Measurements from ENCODE around the gene GLI1. TPM values are rescaled to one million over a fixed set of nuclear protein-coding genes. Genes with fewer than 3 reads are reported as not detected.
A peak's percentile ranks its signal among the peaks of the same experiment; 100 is the strongest.

The GLI1 gene
- total RNA-seq, 6 experiments from 2014 or later, result 0.16 to 0.74 (median 0.55) TPM

DNA sequence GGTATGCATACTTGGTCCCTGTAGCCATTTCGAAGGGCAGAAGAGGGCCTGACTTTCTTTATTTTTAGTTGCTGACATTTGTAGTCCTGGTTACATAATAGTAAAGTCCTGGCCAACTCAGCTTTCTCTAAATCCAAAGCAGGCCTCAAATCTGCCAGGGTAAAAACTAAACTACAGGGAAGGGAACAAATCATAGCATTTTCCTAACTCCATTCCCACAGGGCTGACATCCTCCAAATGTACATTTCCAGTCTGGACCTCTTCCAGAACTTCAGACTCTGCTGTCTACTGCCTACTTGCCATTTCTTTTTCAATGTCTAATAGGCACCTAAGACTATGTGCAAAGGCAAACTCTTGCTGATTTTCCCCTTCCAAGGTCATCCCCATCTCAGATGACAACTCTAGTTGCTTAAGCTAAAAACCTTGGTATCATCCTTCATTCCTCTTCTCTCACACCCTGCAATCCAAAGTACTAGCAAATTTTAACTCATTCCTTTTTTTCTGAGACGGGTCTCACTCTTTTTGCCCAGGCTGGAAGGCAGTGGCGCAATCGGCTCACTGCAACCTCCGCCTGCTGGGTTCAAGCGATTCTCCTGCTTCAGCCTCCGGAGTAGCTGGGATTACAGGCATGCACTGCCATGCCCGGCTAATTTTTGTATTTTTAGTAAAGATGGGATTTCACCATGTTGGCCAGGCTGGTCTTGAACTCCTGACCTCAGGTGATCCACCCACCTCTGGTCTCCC lies 58.8 kb downstream of the GLI1 start:
- no peak for DNase-seq
- WGBS (ENCODE audit: insufficient coverage, low coverage, low lambda C conversion rate, missing lambda C conversion rate), result 46% methylated on average over 8 of the region's 8 CpGs
- no peaks in the 10 kb centered on the region for H3K9me3 ChIP-seq
- no peaks in the 10 kb centered on the region for H3K27me3 ChIP-seq
- H3K4me1 ChIP-seq, result peaks cover 0 to 30% (median 5%) of the 10 kb centered on the region in 4 donors
- H3K36me3 ChIP-seq, result peaks cover 15 to 44% (median 31%) of the 10 kb centered on the region in 4 donors
- intact Hi-C loops (cut with DNase I), result no loop called here
- no peak for ATAC-seq
- H3K4me3 ChIP-seq, result peak overlapping the region; percentile 83 to 98 (median 96)
- peak overlapping the region; percentile 95 to 97 (median 97) for H3K27ac ChIP-seq
- TF ChIP-seq, protein P1, sequence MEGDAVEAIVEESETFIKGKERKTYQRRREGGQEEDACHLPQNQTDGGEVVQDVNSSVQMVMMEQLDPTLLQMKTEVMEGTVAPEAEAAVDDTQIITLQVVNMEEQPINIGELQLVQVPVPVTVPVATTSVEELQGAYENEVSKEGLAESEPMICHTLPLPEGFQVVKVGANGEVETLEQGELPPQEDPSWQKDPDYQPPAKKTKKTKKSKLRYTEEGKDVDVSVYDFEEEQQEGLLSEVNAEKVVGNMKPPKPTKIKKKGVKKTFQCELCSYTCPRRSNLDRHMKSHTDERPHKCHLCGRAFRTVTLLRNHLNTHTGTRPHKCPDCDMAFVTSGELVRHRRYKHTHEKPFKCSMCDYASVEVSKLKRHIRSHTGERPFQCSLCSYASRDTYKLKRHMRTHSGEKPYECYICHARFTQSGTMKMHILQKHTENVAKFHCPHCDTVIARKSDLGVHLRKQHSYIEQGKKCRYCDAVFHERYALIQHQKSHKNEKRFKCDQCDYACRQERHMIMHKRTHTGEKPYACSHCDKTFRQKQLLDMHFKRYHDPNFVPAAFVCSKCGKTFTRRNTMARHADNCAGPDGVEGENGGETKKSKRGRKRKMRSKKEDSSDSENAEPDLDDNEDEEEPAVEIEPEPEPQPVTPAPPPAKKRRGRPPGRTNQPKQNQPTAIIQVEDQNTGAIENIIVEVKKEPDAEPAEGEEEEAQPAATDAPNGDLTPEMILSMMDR (IDR thresholded peaks at IDR 0.05), result no peak
- TF ChIP-seq POLR2A (IDR thresholded peaks at IDR 0.05), result no peak

DNA sequence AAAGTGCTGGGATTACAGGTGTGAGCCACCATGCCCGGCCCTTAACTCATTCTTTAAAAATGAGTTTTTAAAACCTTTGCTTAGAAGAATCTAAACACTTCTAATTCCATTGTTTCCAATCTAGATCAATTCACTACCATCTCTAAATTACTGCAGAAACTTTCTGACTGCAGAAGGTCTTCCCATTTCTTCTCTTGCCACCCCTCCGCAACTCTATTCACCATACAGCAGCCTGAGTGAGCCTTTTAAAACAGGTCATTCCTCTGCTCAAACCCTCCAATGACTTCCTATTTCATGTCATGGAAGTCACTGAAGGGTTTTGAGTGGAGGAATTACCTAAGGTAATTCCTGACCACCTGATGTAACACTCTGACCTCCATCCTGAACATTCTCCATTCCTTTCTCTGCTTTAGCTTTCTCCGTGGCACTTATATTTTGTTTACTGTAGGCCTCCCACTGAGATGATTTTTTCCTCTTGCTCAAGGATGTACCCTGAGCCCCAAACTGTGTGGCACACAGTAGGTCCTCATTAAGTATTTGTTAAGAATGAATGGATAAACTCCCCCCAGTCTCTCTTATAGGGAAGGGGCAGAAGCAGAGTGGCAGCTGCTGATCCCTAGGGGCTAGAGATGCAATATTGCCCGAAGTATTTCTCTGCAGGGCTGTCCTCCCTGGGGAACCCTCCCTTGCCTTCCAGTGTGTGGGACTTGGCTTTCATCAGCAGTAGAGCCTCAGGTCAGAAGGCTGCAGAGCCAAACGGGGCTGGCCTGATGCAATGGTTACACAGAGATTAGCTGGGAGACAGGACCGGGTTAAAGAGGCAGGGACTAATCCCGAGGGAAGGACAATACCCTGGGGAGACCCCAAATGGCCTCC lies 59.6 kb downstream of the GLI1 start:
- 20% methylated on average over 7 of the region's 7 CpGs for WGBS (ENCODE audit: insufficient coverage, low coverage, low lambda C conversion rate, missing lambda C conversion rate)
- DNase-seq (peak in 2 of 3 donors; percentile 65 to 71), ATAC-seq (peak in 1 of 4 donors; percentile 5)
- peaks cover 15 to 41% (median 29%) of the 10 kb centered on the region in 4 donors for H3K36me3 ChIP-seq
- no peaks in the 10 kb centered on the region for H3K9me3 ChIP-seq
- intact Hi-C loops (cut with DNase I), result no loop called here
- peak overlapping the region; percentile 83 to 98 (median 96) for H3K4me3 ChIP-seq
- peak overlapping the region; percentile 95 to 97 (median 97) for H3K27ac ChIP-seq
- peaks cover 0 to 37% (median 11%) of the 10 kb centered on the region in 4 donors for H3K4me1 ChIP-seq
- no peak for TF ChIP-seq POLR2A (IDR thresholded peaks at IDR 0.05)
- TF ChIP-seq, protein P1 (IDR thresholded peaks at IDR 0.05), result no peak
- no peaks in the 10 kb centered on the region for H3K27me3 ChIP-seq

DNA sequence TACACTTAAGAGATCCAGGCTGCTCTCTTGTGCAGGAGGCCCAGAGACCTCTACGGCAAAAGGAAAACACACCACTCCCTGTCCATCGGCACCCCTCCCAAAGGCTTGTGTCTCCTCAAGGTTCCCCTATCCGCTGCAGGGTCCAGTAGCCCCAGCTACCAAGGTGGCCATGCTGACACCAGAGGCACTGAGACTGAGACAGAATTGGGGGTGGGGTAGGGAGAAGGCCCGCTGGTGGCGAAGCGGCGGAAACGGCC lies 60.1 kb downstream of the GLI1 start:
- no peak for ATAC-seq
- no peak for TF ChIP-seq POLR2A (IDR thresholded peaks at IDR 0.05)
- H3K27ac ChIP-seq, result peak overlapping the region; percentile 95 to 97 (median 97)
- no peak for DNase-seq
- peaks cover 0 to 42% (median 15%) of the 10 kb centered on the region in 4 donors for H3K4me1 ChIP-seq
- H3K9me3 ChIP-seq, result no peaks in the 10 kb centered on the region
- no peaks in the 10 kb centered on the region for H3K27me3 ChIP-seq
- peak overlapping the region; percentile 83 to 98 (median 96) for H3K4me3 ChIP-seq
- intact Hi-C loops (cut with DNase I), result no loop called here
- peaks cover 11 to 40% (median 26%) of the 10 kb centered on the region in 4 donors for H3K36me3 ChIP-seq
- WGBS (ENCODE audit: insufficient coverage, low coverage, low lambda C conversion rate, missing lambda C conversion rate), result no CpG with 5 or more reads among the region's 8 CpGs

DNA sequence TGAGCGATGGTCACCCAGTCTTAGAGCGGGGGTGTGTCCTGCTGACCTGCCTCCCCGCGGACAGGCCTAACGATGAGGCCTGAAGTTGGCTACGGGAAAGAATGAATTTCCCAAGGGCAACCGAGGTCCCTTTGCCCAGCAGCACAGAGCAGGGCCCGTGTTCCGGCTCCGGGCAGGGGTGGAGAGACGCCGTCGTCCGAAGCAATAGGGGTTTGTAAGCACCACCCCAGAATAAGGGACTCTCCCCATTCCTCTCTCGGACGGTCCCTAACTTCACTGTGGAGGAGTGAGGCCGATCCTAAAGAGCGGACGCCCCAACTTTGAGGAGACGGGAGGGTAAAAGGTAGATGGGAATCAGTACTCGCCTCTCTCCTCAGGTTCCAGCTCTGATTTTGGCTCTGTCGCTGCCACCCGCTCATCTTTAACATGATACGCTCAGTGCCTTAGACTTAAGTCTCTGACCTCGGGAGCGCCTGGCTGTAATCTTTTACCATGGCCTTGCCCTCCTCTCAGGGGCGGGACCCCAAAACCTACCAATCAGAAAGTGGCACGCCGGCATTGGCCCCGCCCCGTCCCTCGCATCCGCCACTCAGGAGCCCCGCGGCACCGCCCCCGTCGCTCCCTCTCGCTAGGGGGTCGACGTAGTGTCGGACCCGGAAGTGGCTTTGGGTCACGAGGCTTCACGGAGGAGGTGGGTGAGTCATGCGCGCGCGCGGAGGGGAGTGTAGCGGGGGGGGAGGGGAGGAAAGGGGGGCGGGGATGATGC lies 60.7 kb downstream of the GLI1 start, which contains the start of gene DDIT3:
Gene DDIT3 (minus strand): TSS at position 462 of the 766 bp plus-strand sequence. CDS start 3,108 bp downstream, outside the sequence.
- peaks cover 9 to 40% (median 23%) of the 10 kb centered on the region in 4 donors for H3K36me3 ChIP-seq
- TF ChIP-seq, protein P1 (IDR thresholded peaks at IDR 0.05), result no peak
- TF ChIP-seq POLR2A (IDR thresholded peaks at IDR 0.05), result peak; percentile 100
- intact Hi-C loops (cut with DNase I), result no loop called here
- DNase-seq (peak; percentile 100), ATAC-seq (peak; percentile 75 to 88 (median 80))
- peak within 1 kb of the TSS; percentile 97 to 98 (median 97) for H3K27ac ChIP-seq
- no peaks in the 10 kb centered on the region for H3K27me3 ChIP-seq
- no peaks in the 10 kb centered on the region for H3K9me3 ChIP-seq
- H3K4me1 ChIP-seq, result peaks cover 0 to 47% (median 18%) of the 10 kb centered on the region in 4 donors
- H3K4me3 ChIP-seq, result peak within 1 kb of the TSS; percentile 83 to 98 (median 96)
- 0% methylated on average over 17 of the region's 52 CpGs for WGBS (ENCODE audit: insufficient coverage, low coverage, low lambda C conversion rate, missing lambda C conversion rate)

All from right lobe of liver (tissue), 6 donors.